Activated T-helper 9 cell treated with anti-CD3 and anti-CD28 coated beads, Interleukin-2, amount 50 U/mL, for 16 hours (primary cell): Measurements from ENCODE around the gene DRC3.
"Not testable (repeated sequence)": the region's sequence is repeated elsewhere in the genome, so short reads cannot be mapped to it uniquely, and the experiment has no call there.

Source experiments
- DNase-seq: peaks from one replicate; pipeline ENCODE4 v3.0.0-alpha.2; 2020; ENCODE audit warnings: low read depth

DRC3 gene

GRCh38 chr17:17972126-17972951 is at the start of gene DRC3, which contains the start of gene TOM1L2:
Gene DRC3, plus strand, starts transcription at chr17:17972862. Its CDS starts 4,737 bp downstream, at chr17:17977599.
Gene TOM1L2, minus strand, starts transcription at chr17:17972400. Its CDS starts 87 bp downstream, at chr17:17972313.
- DNase-seq = peak; percentile 100

GRCh38 chr17:17924131-17924856 is 48.4 kb upstream of the DRC3 start:
- DNase-seq = no peak

- DNase-seq = no peak
Measured at GRCh38 chr17:17924857-17925250, 47.8 kb upstream of the DRC3 start.

GRCh38 chr17:17926036-17926435 is 46.6 kb upstream of the DRC3 start:
- DNase-seq = no peak

- DNase-seq = no peak
Measured at GRCh38 chr17:17926840-17927449, 45.7 kb upstream of the DRC3 start.

- DNase-seq = no peak
Measured at GRCh38 chr17:17928398-17929287, 44.0 kb upstream of the DRC3 start.

GRCh38 chr17:17929655-17930380 is 42.8 kb upstream of the DRC3 start:
- no peak for DNase-seq

GRCh38 chr17:17930674-17931073 is 42.0 kb upstream of the DRC3 start:
- no peak for DNase-seq

GRCh38 chr17:17931159-17931558 is 41.5 kb upstream of the DRC3 start:
- no peak for DNase-seq

GRCh38 chr17:17933775-17934174 is 38.9 kb upstream of the DRC3 start:
- DNase-seq = no peak

GRCh38 chr17:17934214-17934613 is 38.4 kb upstream of the DRC3 start:
- no peak for DNase-seq

GRCh38 chr17:17934806-17935205 is 37.9 kb upstream of the DRC3 start:
- no peak for DNase-seq

GRCh38 chr17:17935321-17936271 is 37.1 kb upstream of the DRC3 start:
- DNase-seq = no peak

GRCh38 chr17:17937201-17937853 is 35.3 kb upstream of the DRC3 start:
- DNase-seq = no peak

GRCh38 chr17:17937958-17938357 is 34.7 kb upstream of the DRC3 start:
- DNase-seq = no peak

GRCh38 chr17:17938388-17939107 is 34.1 kb upstream of the DRC3 start:
- DNase-seq = no peak

GRCh38 chr17:17939941-17940340 is 32.7 kb upstream of the DRC3 start:
- DNase-seq = not testable (repeated sequence)

GRCh38 chr17:17940441-17940911 is 32.2 kb upstream of the DRC3 start:
- no peak for DNase-seq

GRCh38 chr17:17941015-17941414 is 31.6 kb upstream of the DRC3 start:
- no peak for DNase-seq
